Measurements from ENCODE around the gene COL4A6.

The COL4A6 gene

DNA sequence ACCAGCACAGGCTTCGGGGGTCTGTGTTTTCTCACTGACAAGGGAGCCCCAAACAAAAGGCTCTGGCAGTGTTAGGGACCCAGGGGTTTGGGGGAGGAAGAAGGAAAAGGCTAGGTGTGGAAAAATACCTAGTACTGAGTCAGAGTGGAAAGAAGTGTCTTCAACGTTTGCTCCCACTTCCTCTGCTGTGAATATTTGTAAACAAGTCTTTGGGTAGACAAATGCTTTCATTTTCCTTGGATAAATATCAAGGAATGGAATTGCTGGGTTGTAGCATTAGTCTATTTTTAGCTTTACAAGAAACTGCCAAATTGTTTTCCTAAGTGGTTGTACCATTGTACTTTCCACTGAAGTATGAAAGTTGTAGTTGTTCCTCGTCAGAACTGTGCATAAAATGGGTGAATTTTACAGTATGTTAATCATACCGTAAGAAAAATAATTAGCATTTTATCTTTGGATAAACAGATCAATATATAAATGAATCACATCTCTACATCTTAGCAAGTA is 18.8 kb upstream of the COL4A6 start:
- DNase-seq (ENCODE audit: low spot score): no peak
- in situ Hi-C loops (cut with MboI; ENCODE audit: low pct_unique_long_range_greater_than_20kb, low sequenced_read_pairs, unreplicated experiment): no loop called here
- TF ChIP-seq, protein P1, sequence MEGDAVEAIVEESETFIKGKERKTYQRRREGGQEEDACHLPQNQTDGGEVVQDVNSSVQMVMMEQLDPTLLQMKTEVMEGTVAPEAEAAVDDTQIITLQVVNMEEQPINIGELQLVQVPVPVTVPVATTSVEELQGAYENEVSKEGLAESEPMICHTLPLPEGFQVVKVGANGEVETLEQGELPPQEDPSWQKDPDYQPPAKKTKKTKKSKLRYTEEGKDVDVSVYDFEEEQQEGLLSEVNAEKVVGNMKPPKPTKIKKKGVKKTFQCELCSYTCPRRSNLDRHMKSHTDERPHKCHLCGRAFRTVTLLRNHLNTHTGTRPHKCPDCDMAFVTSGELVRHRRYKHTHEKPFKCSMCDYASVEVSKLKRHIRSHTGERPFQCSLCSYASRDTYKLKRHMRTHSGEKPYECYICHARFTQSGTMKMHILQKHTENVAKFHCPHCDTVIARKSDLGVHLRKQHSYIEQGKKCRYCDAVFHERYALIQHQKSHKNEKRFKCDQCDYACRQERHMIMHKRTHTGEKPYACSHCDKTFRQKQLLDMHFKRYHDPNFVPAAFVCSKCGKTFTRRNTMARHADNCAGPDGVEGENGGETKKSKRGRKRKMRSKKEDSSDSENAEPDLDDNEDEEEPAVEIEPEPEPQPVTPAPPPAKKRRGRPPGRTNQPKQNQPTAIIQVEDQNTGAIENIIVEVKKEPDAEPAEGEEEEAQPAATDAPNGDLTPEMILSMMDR (IDR thresholded peaks at IDR 0.05; ENCODE audit: extremely low read depth, insufficient read depth, missing control alignments): no peak

DNA sequence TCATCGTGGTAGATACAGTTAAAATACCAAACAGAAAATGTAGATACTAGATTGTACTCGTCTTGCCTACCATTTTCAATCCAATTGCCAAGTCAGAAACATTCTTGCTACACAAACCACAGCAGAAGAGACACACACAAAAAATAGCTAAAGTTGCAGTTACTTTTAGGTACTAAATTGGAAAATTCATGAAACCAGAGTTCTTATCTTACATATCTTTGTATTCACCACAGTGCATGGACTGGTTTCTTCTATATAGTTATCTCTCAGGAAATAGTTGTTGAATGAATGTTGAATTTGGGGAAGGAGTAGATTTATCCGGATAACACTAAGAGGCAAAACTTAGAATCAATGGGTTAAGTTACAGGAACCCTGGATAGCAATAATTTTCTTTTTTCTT is 15.6 kb upstream of the COL4A6 start:
- DNase-seq (ENCODE audit: low spot score): no peak
- in situ Hi-C loops (cut with MboI; ENCODE audit: low pct_unique_long_range_greater_than_20kb, low sequenced_read_pairs, unreplicated experiment): no loop called here
- TF ChIP-seq, protein P1 (IDR thresholded peaks at IDR 0.05; ENCODE audit: extremely low read depth, insufficient read depth, missing control alignments): no peak

DNA sequence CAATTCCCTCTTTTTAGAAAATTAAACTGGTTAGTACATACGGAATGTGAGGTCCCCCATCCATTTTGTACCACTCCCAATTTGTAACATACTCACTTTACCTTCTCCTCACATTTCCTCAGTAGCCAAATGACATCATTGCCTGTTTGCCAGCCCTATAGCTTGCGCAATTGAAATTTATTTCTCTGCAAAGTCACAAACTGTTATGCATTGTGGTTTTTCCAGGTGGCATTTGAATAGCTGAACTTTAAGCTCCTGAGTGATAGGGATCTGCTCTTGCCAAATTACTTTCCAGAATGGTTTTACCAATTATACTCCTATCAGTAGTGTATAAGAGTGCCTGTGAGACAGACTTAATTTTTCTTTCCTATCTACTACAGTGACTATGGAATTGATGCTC is 9.1 kb upstream of the COL4A6 start:
- in situ Hi-C loops (cut with MboI; ENCODE audit: low pct_unique_long_range_greater_than_20kb, low sequenced_read_pairs, unreplicated experiment): no loop called here
- no peak for DNase-seq (ENCODE audit: low spot score)
- TF ChIP-seq, protein P1 (IDR thresholded peaks at IDR 0.05; ENCODE audit: extremely low read depth, insufficient read depth, missing control alignments): no peak

DNA sequence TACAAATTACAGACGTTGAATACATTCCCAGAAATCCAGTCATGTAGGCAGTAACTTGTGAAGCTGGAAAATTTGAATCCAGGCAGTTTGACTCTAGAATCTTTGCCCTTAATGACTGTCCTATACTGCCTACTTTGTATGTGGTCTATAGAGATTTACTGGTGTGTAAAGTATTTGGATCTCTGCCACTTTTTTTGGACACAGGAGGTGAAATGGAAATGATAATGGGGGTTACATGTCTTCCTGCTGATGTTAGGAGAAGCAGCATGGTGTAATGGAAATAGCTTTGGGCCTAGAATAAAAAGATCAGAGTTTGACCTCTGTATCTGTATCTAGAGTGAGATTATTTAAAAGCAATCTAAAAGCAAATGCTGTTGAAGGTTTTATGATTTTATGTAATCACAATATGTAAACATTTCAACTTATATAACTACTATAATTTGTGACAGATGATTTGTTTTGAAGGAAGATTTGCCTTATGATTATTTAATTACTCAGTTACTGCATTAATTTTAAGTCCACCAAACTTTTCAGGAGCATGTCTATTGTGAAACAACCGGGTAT is 4.8 kb upstream of the COL4A6 start:
- TF ChIP-seq, protein P1 (IDR thresholded peaks at IDR 0.05; ENCODE audit: extremely low read depth, insufficient read depth, missing control alignments): no peak
- no peak for DNase-seq (ENCODE audit: low spot score)
- in situ Hi-C loops (cut with MboI; ENCODE audit: low pct_unique_long_range_greater_than_20kb, low sequenced_read_pairs, unreplicated experiment): no loop called here

DNA sequence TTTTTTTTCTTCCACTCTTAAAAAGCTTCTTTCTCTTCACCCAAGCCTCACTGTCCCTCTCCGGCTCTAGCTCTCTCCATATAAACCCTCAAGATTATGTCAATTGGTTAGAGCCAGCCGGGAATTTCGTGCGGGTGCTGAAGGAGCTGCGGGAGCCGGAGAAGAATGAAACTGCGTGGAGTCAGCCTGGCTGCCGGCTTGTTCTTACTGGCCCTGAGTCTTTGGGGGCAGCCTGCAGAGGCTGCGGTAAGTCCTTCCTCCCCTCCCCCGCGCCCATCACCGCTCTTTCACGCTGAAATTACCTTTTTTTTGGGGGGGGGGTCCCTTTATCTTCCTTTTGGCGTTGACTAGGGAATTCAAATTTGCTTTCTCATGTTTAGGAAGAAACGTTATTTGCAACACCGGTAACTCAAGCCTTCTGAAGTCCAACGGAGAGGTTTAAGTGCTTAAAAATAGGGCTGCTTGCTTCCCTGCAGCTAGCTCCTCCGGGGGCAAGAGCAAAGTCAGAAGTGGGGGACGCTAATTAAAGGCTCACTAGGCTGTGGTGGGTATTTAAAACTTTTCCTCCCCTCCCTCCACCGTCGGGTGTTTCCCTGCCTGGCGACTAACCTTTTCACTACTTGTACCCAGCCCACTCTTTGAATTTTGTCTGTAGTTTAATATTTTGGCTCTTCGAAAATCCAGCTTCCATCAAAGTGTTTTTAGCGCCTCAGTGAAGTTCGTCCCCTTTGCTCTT is 1.9 kb upstream of the COL4A6 start:
- TF ChIP-seq, protein P1 (IDR thresholded peaks at IDR 0.05; ENCODE audit: extremely low read depth, insufficient read depth, missing control alignments): no peak
- in situ Hi-C loops (cut with MboI; ENCODE audit: low pct_unique_long_range_greater_than_20kb, low sequenced_read_pairs, unreplicated experiment): no loop called here
- no peak for DNase-seq (ENCODE audit: low spot score)

DNA sequence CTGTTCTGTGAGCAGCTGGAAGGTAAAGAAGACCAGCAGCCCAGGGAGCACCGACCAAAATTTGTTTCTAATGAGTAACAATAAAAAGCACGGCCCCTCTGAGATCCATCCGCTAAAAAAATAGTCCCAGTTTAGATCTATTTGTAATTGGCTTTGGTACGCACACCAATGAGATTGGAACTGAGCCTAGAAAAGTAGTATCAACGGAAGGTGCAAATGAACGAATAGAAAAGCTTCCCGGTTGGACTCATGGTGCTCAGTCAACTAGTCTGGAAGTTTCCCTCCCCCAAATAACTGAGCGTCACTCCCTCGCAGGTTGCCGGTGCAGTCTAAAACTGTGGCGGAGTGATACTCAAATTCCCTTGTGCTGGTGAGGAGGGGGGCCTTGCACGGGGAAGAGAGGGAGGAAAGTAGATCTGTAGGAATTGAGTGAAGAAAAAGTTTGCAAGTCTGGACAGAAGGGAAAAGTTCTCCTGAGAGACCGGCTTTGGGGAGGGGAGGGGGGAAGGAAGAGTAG is 1.3 kb upstream of the COL4A6 start, which contains the start of gene COL4A5:
TSS of gene COL4A5 (plus strand) at position 413 of the 517 bp plus-strand sequence. CDS start 288 bp downstream, outside the sequence.
- TF ChIP-seq, protein P1 (IDR thresholded peaks at IDR 0.05; ENCODE audit: extremely low read depth, insufficient read depth, missing control alignments): no peak
- in situ Hi-C loops (cut with MboI; ENCODE audit: low pct_unique_long_range_greater_than_20kb, low sequenced_read_pairs, unreplicated experiment): no loop called here
- DNase-seq (ENCODE audit: low spot score): no peak

Data from GM13977 (cell line).